ENCODE data around the gene CEP350.

The CEP350 gene

GRCh38 chr1:180057883-180058396 lies 103.3 kb downstream of the CEP350 start:
- TF ChIP-seq, protein P1, sequence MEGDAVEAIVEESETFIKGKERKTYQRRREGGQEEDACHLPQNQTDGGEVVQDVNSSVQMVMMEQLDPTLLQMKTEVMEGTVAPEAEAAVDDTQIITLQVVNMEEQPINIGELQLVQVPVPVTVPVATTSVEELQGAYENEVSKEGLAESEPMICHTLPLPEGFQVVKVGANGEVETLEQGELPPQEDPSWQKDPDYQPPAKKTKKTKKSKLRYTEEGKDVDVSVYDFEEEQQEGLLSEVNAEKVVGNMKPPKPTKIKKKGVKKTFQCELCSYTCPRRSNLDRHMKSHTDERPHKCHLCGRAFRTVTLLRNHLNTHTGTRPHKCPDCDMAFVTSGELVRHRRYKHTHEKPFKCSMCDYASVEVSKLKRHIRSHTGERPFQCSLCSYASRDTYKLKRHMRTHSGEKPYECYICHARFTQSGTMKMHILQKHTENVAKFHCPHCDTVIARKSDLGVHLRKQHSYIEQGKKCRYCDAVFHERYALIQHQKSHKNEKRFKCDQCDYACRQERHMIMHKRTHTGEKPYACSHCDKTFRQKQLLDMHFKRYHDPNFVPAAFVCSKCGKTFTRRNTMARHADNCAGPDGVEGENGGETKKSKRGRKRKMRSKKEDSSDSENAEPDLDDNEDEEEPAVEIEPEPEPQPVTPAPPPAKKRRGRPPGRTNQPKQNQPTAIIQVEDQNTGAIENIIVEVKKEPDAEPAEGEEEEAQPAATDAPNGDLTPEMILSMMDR (IDR thresholded peaks at IDR 0.05; ENCODE audit: insufficient read depth, low read length, missing control alignments), result no peak
- H3K4me3 ChIP-seq (ENCODE audit: low read depth, low read length), result no peak overlapping the region
- CTCF ChIA-PET, result no interaction called here
- DNase-seq (ENCODE audit: low read depth, low spot score), result no peak
- POLR2A ChIA-PET, result no interaction called here

DNA sequence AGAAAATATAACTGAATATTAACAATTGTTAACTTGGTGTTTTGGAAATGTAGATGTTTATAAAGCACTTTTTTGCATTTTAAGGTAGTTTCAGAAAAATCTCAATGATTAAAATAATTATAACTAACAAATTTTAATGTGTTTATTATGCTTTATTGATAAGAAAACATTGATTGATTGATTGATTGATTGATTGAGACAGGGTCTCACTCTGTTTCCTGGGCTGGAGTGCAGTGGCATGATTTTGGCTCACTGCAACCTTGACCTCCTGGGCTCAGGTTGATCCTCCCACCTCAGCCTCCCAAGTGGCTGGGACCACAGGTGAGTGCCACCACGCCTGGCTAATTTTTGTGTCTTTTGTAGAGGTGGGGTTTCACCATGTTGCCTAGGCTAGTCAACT lies 106.4 kb downstream of the CEP350 start:
- DNase-seq (ENCODE audit: low read depth, low spot score), result no peak
- TF ChIP-seq, protein P1 (IDR thresholded peaks at IDR 0.05; ENCODE audit: insufficient read depth, low read length, missing control alignments), result no peak
- POLR2A ChIA-PET, result no interaction called here
- CTCF ChIA-PET, result no interaction called here
- H3K4me3 ChIP-seq (ENCODE audit: low read depth, low read length), result no peak overlapping the region

- H3K4me3 ChIP-seq (ENCODE audit: low read depth, low read length), result no peak overlapping the region
- DNase-seq (ENCODE audit: low read depth, low spot score), result no peak
- TF ChIP-seq, protein P1 (IDR thresholded peaks at IDR 0.05; ENCODE audit: insufficient read depth, low read length, missing control alignments), result no peak
- POLR2A ChIA-PET, result no interaction called here
- CTCF ChIA-PET, result no interaction called here
These were observed 107.9 kb downstream of the CEP350 start for GRCh38 chr1:180062452-180062971.

DNA sequence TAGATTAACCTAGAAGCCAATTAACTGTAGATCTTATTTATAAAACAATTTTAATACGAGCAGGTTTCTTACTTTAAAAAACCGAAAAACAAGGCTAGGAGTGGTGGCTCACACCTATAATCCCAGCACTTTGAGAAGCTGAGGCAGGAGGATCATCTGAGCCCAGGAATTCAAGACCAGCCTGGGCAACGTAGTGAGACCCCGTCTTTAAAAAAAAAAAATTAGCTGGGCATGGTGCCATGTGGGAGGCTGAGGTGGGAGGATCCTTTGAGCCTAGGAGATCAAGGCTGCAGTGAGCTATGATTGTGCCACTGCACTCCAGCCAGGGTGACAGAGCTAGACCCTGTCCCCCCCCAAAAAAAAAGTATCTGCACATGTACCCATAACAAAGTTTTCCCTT lies 110.8 kb downstream of the CEP350 start:
- TF ChIP-seq, protein P1 (IDR thresholded peaks at IDR 0.05; ENCODE audit: insufficient read depth, low read length, missing control alignments), result no peak
- no peak overlapping the region for H3K4me3 ChIP-seq (ENCODE audit: low read depth, low read length)
- ChIA-PET POLR2A (no interaction called here), CTCF (no interaction called here)
- no peak for DNase-seq (ENCODE audit: low read depth, low spot score)

- TF ChIP-seq, protein P1 (IDR thresholded peaks at IDR 0.05; ENCODE audit: insufficient read depth, low read length, missing control alignments), result no peak
- no peak for DNase-seq (ENCODE audit: low read depth, low spot score)
- ChIA-PET CTCF (no interaction called here), POLR2A (no interaction called here)
- no peak overlapping the region for H3K4me3 ChIP-seq (ENCODE audit: low read depth, low read length)
These were observed 111.5 kb downstream of the CEP350 start for GRCh38 chr1:180066150-180066549.

DNA sequence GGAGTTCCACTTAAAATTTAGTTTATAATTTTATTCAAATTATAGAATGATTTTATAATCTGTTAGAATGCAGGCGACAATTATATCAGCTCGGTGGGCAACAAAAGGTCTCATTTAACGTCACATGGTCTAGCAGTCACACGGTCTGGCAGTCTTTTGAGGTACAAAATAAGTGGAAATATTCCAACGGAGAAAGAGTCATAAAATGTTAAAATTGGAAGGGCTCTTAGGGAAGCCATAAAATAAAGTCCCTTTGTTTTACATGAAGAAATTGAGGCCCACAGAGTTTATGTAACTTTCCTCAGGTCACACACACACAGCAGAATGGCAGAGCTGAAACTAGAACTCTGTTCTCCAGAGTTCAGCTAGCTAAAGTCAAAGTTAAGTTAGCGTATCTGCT lies 115.7 kb downstream of the CEP350 start:
- TF ChIP-seq, protein P1 (IDR thresholded peaks at IDR 0.05; ENCODE audit: insufficient read depth, low read length, missing control alignments), result no peak
- ChIA-PET CTCF (interaction anchor here (1.8 kb wide), 1 partner anchor 99 kb away, joined by 4 read pairs; no protein-coding TSS in a partner anchor), POLR2A (no interaction called here)
- DNase-seq (ENCODE audit: low read depth, low spot score), result no peak
- no peak overlapping the region for H3K4me3 ChIP-seq (ENCODE audit: low read depth, low read length)
